ENCODE measurements around the gene TCF12. TPM values are rescaled to one million over a fixed set of nuclear protein-coding genes. Genes with fewer than 3 reads are reported as not detected.
A peak's percentile ranks its signal among the peaks of the same experiment; 100 is the strongest.

TCF12 gene
- total RNA-seq, 2 donors from 2014 or later, result 91.8 to 107 TPM

GRCh38 chr15:57335719-57336118 lies 417.3 kb downstream of the TCF12 start:
- Histone ChIP-seq H3K9me3 (no peaks in the 10 kb centered on the region), H3K27ac (no peak overlapping the region), H3K4me1 (ENCODE audit: control insufficient read depth in 1 of 2, low read depth in 2 of 2) (no peaks in the 10 kb centered on the region), H3K27me3 (replicated peaks; ENCODE audit: insufficient read depth) (no peaks in the 10 kb centered on the region), H3K36me3 (no peaks in the 10 kb centered on the region), H3K4me3 (no peak overlapping the region)
- DNase-seq (ENCODE audit: low spot score) (no peak), ATAC-seq (ENCODE audit: insufficient number of reproducible peaks, low FRiP score, low read depth) (no peak)
- TF ChIP-seq CTCF (IDR thresholded peaks at IDR 0.05), result no peak

GRCh38 chr15:57337868-57338411 lies 419.5 kb downstream of the TCF12 start:
- H3K9me3 ChIP-seq, result no peaks in the 10 kb centered on the region
- ATAC-seq (ENCODE audit: insufficient number of reproducible peaks, low FRiP score, low read depth) (no peak), DNase-seq (ENCODE audit: low spot score) (no peak)
- H3K4me1 ChIP-seq (ENCODE audit: control insufficient read depth in 1 of 2, low read depth in 2 of 2), result no peaks in the 10 kb centered on the region
- H3K4me3 ChIP-seq, result no peak overlapping the region
- no peaks in the 10 kb centered on the region for H3K36me3 ChIP-seq
- no peak overlapping the region for H3K27ac ChIP-seq
- TF ChIP-seq CTCF (IDR thresholded peaks at IDR 0.05), result peak; percentile 13
- H3K27me3 ChIP-seq (replicated peaks; ENCODE audit: insufficient read depth), result no peaks in the 10 kb centered on the region

- no peak for ATAC-seq (ENCODE audit: insufficient number of reproducible peaks, low FRiP score, low read depth)
- TF ChIP-seq CTCF (IDR thresholded peaks at IDR 0.05), result no peak
- H3K4me1 ChIP-seq (ENCODE audit: control insufficient read depth in 1 of 2, low read depth in 2 of 2), result no peaks in the 10 kb centered on the region
- no peaks in the 10 kb centered on the region for H3K36me3 ChIP-seq
- H3K4me3 ChIP-seq, result no peak overlapping the region
- no peaks in the 10 kb centered on the region for H3K9me3 ChIP-seq
- H3K27ac ChIP-seq, result no peak overlapping the region
- no peaks in the 10 kb centered on the region for H3K27me3 ChIP-seq (replicated peaks; ENCODE audit: insufficient read depth)
- DNase-seq (ENCODE audit: low spot score), result no peak
These were observed 420.9 kb downstream of the TCF12 start for GRCh38 chr15:57339321-57339720.

Other genes with a start within 250 kb of the TCF12 start
- gene ZNF280D, start 185.1 kb upstream of the TCF12 start, total RNA-seq, result 10 to 100 TPM; 50.0 to 55.1 TPM